ENCODE results near the gene ZNF699. TPM values are rescaled to one million over a fixed set of nuclear protein-coding genes. Genes with fewer than 3 reads are reported as not detected.

Gene ZNF699
- total RNA-seq, result 11.2 TPM

DNA sequence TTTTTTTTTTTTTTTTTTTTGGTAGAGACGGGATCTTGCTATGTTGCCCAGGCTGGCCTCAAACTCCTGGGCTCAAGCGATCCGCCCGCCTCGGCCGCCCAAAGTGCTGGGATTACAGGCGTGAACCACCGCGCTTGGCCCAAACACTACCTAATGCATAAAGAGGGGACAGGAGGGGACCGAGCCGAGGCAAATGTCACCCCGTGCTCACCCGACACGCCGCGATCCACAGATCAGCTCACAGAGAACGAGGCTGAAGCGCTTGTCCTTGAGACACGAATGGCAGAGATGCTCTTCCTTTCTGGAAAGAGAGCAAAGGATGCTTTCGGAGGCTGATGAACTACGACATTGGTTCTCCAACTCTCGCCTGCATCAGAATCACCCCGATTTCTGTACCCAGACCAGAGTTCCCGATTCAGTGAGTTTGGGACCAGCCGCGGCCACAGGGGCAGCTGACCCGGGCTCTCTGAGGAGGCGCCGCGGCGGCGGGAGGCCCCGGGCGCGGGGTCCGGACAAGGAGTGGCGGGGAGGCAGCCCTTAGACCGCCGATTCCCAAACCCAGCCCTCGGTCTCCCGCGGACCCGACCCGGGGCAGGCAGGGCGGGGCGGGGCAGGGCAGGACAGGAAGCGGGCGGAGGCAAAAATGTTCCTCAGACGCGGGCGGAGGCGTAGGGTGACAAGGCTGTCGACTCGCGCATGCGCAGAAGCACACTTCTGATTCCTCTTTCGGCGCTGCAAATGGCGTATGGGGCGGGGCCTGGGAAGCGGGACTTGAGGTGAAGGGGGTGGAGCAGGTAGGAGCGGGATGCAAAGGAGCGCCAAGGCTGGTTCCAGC lies at the start of gene ZNF699:
TSS of gene ZNF699 (minus strand) at position 700 of the 835 bp plus-strand sequence. CDS start 4,719 bp downstream, outside the sequence.

DNA sequence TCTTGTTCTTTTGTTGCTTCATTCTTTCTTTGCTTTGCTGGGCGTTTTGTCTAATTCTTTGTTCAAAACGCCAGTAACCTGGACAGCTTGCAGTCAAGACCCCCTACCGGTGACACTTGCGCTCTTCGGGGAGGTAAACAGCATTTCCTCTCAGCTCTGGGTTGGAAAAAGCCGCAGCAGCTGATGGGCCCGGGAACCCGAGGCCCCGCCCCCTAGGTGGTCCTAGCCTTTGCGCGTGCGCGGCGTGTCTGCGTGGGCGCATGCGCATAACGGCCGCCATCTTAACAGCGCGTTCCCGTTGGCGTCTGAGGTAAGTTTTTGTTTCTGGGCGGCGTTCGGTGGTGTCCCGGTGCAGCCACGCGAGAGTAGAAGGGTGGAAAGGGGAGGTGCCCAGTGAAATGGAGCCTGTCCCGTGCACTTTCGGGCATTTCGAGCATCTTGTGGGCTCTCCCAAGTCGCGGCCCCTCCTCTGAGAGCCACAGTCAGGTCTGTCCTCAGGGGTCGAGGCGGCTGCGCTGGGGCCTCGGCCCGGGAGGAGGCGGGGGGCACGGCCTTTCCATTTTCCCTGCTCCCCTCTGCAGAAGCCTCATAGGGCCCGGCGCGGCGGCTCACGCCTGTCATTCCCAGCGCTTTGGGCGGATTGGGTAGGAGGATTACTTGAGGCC lies 14.4 kb upstream of the ZNF699 start, which contains the start of gene ZNF559:
TSS of gene ZNF559 (plus strand) at position 261 of the 665 bp plus-strand sequence. CDS start 14,371 bp downstream, outside the sequence.

GRCh38 chr19:9250630-9251029 lies 59.0 kb downstream of the ZNF699 start, which contains the start of gene OR7E24:
OR7E24 (plus strand) TSS chr19:9250930; CDS start chr19:9251044, 114 bp downstream.

Other genes with a start within 250 kb of the ZNF699 start
- not detected for gene OR1M1, start 222.8 kb downstream of the ZNF699 start, total RNA-seq
- not detected for gene OR7G2, start 202.4 kb downstream of the ZNF699 start, total RNA-seq
- not detected for gene OR7G1, start 194.1 kb downstream of the ZNF699 start, total RNA-seq
- not detected for gene OR7G3, start 182.9 kb downstream of the ZNF699 start, total RNA-seq
- 25.3 TPM for gene ZNF317, start 169.4 kb downstream of the ZNF699 start, total RNA-seq
- gene OR7D2, start 130.9 kb downstream of the ZNF699 start, total RNA-seq, result 0.12 TPM
- not detected for gene OR7D4, start 90.2 kb downstream of the ZNF699 start, total RNA-seq
- gene OR7E24, start 58.9 kb downstream of the ZNF699 start, total RNA-seq, result not detected
- 39.2 TPM for gene ZNF559, start 14.3 kb upstream of the ZNF699 start, total RNA-seq
- 7.1 TPM for gene ZNF177, start 53.2 kb upstream of the ZNF699 start, total RNA-seq
- gene ZNF266, start 125.7 kb upstream of the ZNF699 start, total RNA-seq, result 21.4 TPM
- not detected for gene ZNF560, start 188.8 kb upstream of the ZNF699 start, total RNA-seq
- 21.9 TPM for gene ZNF426, start 228.8 kb upstream of the ZNF699 start, total RNA-seq